Kidney (tissue), 14 donors: ENCODE measurements around the gene CD38. TPM values are rescaled to one million over a fixed set of nuclear protein-coding genes. Genes with fewer than 3 reads are reported as not detected.

Experiments used
- DNase-seq, 5 donors: peaks; one replicate each; pipeline ENCODE4 v3.0.0-alpha.2; 2013 to 2020
- FAIRE-seq: peaks from 2 replicates; lab custom pipeline; 2012; peaks lifted over from hg19 to GRCh38; lab: Jason Lieb, UNC
- H3K27ac ChIP-seq, 2 donors: one replicate each; pipeline ENCODE4 v1.7.0; 2013; ENCODE audit warnings: low read depth in 2 of 2, low read length in 2 of 2, inconsistent platforms in 1 of 2
- H3K27me3 ChIP-seq: one replicate; pipeline ENCODE4 v1.7.1; 2013; ENCODE audit warnings: low read length, inconsistent platforms; ENCODE audit not compliant: control insufficient read depth, insufficient read depth
- H3K36me3 ChIP-seq, 3 donors: one replicate each; pipeline versions ENCODE4 v1.7.0 to v1.7.1; 2013; ENCODE audit warnings: low read length in 3 of 3, control low read depth in 1 of 3, inconsistent platforms in 1 of 3; ENCODE audit not compliant: insufficient read depth in 3 of 3, control insufficient read depth in 2 of 3
- H3K4me1 ChIP-seq, 3 donors: one replicate each; pipeline versions ENCODE4 v1.7.0 to v1.7.1; 2013; ENCODE audit warnings: low read length in 3 of 3, inconsistent platforms in 1 of 3, low read depth in 1 of 3; ENCODE audit not compliant: control insufficient read depth in 2 of 3, insufficient read depth in 2 of 3
- H3K4me3 ChIP-seq, 3 donors: one replicate each; pipeline versions ENCODE4 v1.7.0 to v1.8.1; 2013; ENCODE audit warnings: low read length in 3 of 3, control low read depth in 1 of 3, inconsistent platforms in 1 of 3
- H3K9ac ChIP-seq, 3 donors: one replicate each; pipeline versions ENCODE4 v1.7.0 to v1.7.1; 2013; ENCODE audit warnings: low read length in 3 of 3, control low read depth in 1 of 3, inconsistent platforms in 1 of 3
- H3K9me3 ChIP-seq, 3 donors: one replicate each; pipeline versions ENCODE4 v1.7.0 to v1.7.1; 2013; ENCODE audit warnings: low read length in 3 of 3, control low read depth in 1 of 3, inconsistent platforms in 1 of 3; ENCODE audit not compliant: control insufficient read depth in 2 of 3, insufficient read depth in 1 of 3
- CTCF ChIP-seq: IDR thresholded peaks from 3 replicates; pipeline ENCODE4 v1.5.1; 2012; ENCODE audit warnings: mild to moderate bottlenecking, moderate library complexity, borderline replicate concordance; ENCODE audit not compliant: insufficient read depth; ENCODE audit errors: extremely low read depth
- intact Hi-C: fragments of 100-400 bp; cut with DNase I; formaldehyde crosslinking; loops from one replicate; pipeline ENCODE4 v1.11.1; 2022
- polyA plus RNA-seq: library from polyadenylated mRNA; stranded (reverse); fragments of 350-450 nt; fragmentation: Illumina TruSeq; extraction: RNeasy Lipid Tissue Mini Kit (QIAGEN cat#74804); gene quantifications from one replicate; pipeline ENCODE4 v1.2.3, GENCODE V29; 2014; ENCODE audit warnings: low read depth, low replicate concordance; ENCODE audit not compliant: insufficient read depth
- total RNA-seq: library from RNA; stranded (reverse); fragmentation: NEBNext Ultra II Directional; extraction: Animal tissue kit (Norgen Biotek cat#: 25700); gene quantifications from one replicate; pipeline ENCODE4 v1.2.1, GENCODE V29; 2021
- donor health status: control.
- donor health status: control.
- donor health status: control.
- donor health status: control.
- donor health status: control.
- donor health status: DM: yes; HTN: yes; CAD: no.
- donor health status: Normal renal cell carcinoma (clear cell type).

Gene CD38
- total and polyA plus RNA-seq, 2 donors from 2014 or later = 0.15 to 8.9 TPM

GRCh38 chr4:15888515-15888914, 110.4 kb downstream of the CD38 start:
- TF ChIP-seq CTCF = no peak
- Histone ChIP-seq H3K27ac (no peak overlapping the region), H3K36me3 (no peaks in the 10 kb centered on the region), H3K9ac (no peak overlapping the region), H3K4me1 (no peaks in the 10 kb centered on the region), H3K9me3 (no peaks in the 10 kb centered on the region), H3K27me3 (no peaks in the 10 kb centered on the region), H3K4me3 (no peak overlapping the region)
- FAIRE-seq (no peak), DNase-seq (no peak)
- intact Hi-C loops = no loop called here

- DNase-seq (no peak), FAIRE-seq (no peak)
- H3K27ac ChIP-seq = no peak overlapping the region
- H3K9ac ChIP-seq = no peak overlapping the region
- no peaks in the 10 kb centered on the region for H3K9me3 ChIP-seq
- TF ChIP-seq CTCF = no peak
- no peaks in the 10 kb centered on the region for H3K27me3 ChIP-seq
- H3K36me3 ChIP-seq = no peaks in the 10 kb centered on the region
- H3K4me3 ChIP-seq = no peak overlapping the region
- intact Hi-C loops = no loop called here
- no peaks in the 10 kb centered on the region for H3K4me1 ChIP-seq
Observed at GRCh38 chr4:15890246-15890829, 112.2 kb downstream of the CD38 start.

- intact Hi-C loops = no loop called here
- no peak for FAIRE-seq
Observed at GRCh38 chr4:15891312-15891711, 113.2 kb downstream of the CD38 start.

More at GRCh38 chr4:15891312-15891711, 113.2 kb downstream of the CD38 start:
- Histone ChIP-seq H3K36me3 (no peaks in the 10 kb centered on the region), H3K4me1 (no peaks in the 10 kb centered on the region), H3K4me3 (no peak overlapping the region), H3K9me3 (no peaks in the 10 kb centered on the region), H3K9ac (no peak overlapping the region), H3K27ac (no peak overlapping the region), H3K27me3 (no peaks in the 10 kb centered on the region)
- no peak for DNase-seq
- TF ChIP-seq CTCF = no peak
